Karpas-422 (cell line): ENCODE data around the gene DLG4. TPM values are rescaled to one million over a fixed set of nuclear protein-coding genes. Genes with fewer than 3 reads are reported as not detected.
A peak's percentile ranks its signal among the peaks of the same experiment; 100 is the strongest.
"Not testable (repeated sequence)": the region's sequence is repeated elsewhere in the genome, so short reads cannot be mapped to it uniquely, and the experiment has no call there.

ENCODE experiments used
- DNase-seq: peaks from one replicate; pipeline ENCODE4 v3.0.0-alpha.2; 2015
- H2AFZ ChIP-seq: fragments of 200-600 bp; sonication (generic); 2 replicates; pipeline ENCODE4 v1.6.1; 2014; ENCODE audit warnings: antibody characterized with exemption, low read length, mixed read lengths
- H3K27ac ChIP-seq: fragments of 200-600 bp; sonication (generic); 2 replicates; pipeline ENCODE4 v1.5.1; 2014; ENCODE audit warnings: mild to moderate bottlenecking, low read length, moderate library complexity
- H3K27me3 ChIP-seq: fragments of 200-600 bp; sonication (generic); 2 replicates; pipeline ENCODE4 v1.6.1; 2014; ENCODE audit warnings: low read length, mixed read lengths
- H3K36me3 ChIP-seq: fragments of 200-600 bp; sonication (generic); 2 replicates; pipeline ENCODE4 v1.6.1; 2014; ENCODE audit warnings: low read length, mixed read lengths; ENCODE audit not compliant: insufficient read depth
- H3K4me1 ChIP-seq: fragments of 200-600 bp; sonication (generic); 2 replicates; pipeline ENCODE4 v1.6.1; 2014; ENCODE audit warnings: mild to moderate bottlenecking, low read length, mixed read lengths
- H3K4me2 ChIP-seq: fragments of 200-600 bp; sonication (generic); 2 replicates; pipeline ENCODE4 v1.6.1; 2014; ENCODE audit warnings: low read length, low read depth, mild to moderate bottlenecking; ENCODE audit not compliant: poor library complexity, severe bottlenecking
- H3K4me3 ChIP-seq: fragments of 200-600 bp; sonication (generic); 2 replicates; pipeline ENCODE4 v1.5.1; 2014; ENCODE audit warnings: mild to moderate bottlenecking, antibody characterized with exemption, low read length, mixed read lengths
- H3K79me2 ChIP-seq: fragments of 200-600 bp; sonication (generic); 2 replicates; pipeline ENCODE4 v1.6.1; 2014; ENCODE audit warnings: mild to moderate bottlenecking, low read length, mixed read lengths
- H3K9ac ChIP-seq: fragments of 200-600 bp; sonication (generic); 2 replicates; pipeline ENCODE4 v1.6.0; 2014; ENCODE audit warnings: low read length
- H3K9me2 ChIP-seq: fragments of 200-600 bp; sonication (generic), shearing (Covaris generic); replicated peaks from 2 replicates; pipeline ENCODE4 v1.6.0; 2014; ENCODE audit warnings: mild to moderate bottlenecking, low read length, moderate library complexity; ENCODE audit not compliant: insufficient read depth
- H3K9me3 ChIP-seq: fragments of 300-700, 200-600 bp; sonication (generic); 2 replicates; pipeline ENCODE4 v1.6.1; 2014; ENCODE audit warnings: low read length, mixed read lengths
- H4K20me1 ChIP-seq: fragments of 200-600 bp; sonication (generic); 2 replicates; pipeline ENCODE4 v1.6.1; 2014; ENCODE audit warnings: mild to moderate bottlenecking, antibody characterized with exemption, low read length, low read depth; ENCODE audit not compliant: insufficient read depth
- total RNA-seq: library from RNA; depleted of rRNA; stranded (reverse); fragments of >200 nt; shearing (Covaris generic); gene quantifications from 2 replicates; pipeline ENCODE4 v1.2.3, GENCODE V29; 2014; ENCODE audit warnings: low replicate concordance

DLG4 gene
- total RNA-seq, 1 experiment from 2014 or later: 8.5 TPM

GRCh38 chr17:7167832-7168231, 51.8 kb downstream of the DLG4 start:
- H3K4me3 ChIP-seq: no peak overlapping the region
- no peaks in the 10 kb centered on the region for H3K4me1 ChIP-seq
- H3K9me3 ChIP-seq: no peaks in the 10 kb centered on the region
- no peaks in the 10 kb centered on the region for H3K36me3 ChIP-seq
- H3K79me2 ChIP-seq: no peaks in the 10 kb centered on the region
- H3K27ac ChIP-seq: no peak overlapping the region
- H2AFZ ChIP-seq: no peak overlapping the region
- H3K27me3 ChIP-seq: no peaks in the 10 kb centered on the region
- H4K20me1 ChIP-seq: no peaks in the 10 kb centered on the region
- H3K9ac ChIP-seq: no peak overlapping the region
- H3K4me2 ChIP-seq: no peak overlapping the region
- DNase-seq: no peak
- no peaks in the 10 kb centered on the region for H3K9me2 ChIP-seq

DNA sequence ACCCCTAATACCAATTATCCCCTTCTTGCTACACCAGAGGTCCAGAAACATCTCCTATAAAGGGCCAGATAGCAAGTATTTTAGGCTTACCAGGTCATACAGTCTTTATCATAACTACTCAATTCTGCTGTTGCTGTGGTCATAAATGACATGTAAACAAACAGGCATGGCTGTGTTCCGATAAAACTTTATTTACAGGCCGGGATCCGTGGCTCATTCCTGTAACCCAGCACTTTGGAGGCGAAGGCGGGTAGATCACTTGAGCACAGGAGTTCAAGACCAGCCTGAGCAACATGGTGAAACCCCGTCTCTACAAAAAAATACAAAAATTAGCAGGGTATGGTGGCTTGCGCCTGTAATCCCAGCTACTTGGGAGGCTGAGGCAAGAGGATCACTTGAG, 52.8 kb downstream of the DLG4 start:
- H3K9me2 ChIP-seq: no peaks in the 10 kb centered on the region
- H3K27me3 ChIP-seq: no peaks in the 10 kb centered on the region
- H2AFZ ChIP-seq: no peak overlapping the region
- H3K36me3 ChIP-seq: no peaks in the 10 kb centered on the region
- no peak overlapping the region for H3K4me3 ChIP-seq
- H3K4me1 ChIP-seq: no peaks in the 10 kb centered on the region
- no peaks in the 10 kb centered on the region for H3K9me3 ChIP-seq
- no peaks in the 10 kb centered on the region for H4K20me1 ChIP-seq
- no peak overlapping the region for H3K9ac ChIP-seq
- H3K79me2 ChIP-seq: no peaks in the 10 kb centered on the region
- H3K27ac ChIP-seq: no peak overlapping the region
- H3K4me2 ChIP-seq: no peak overlapping the region
- DNase-seq: no peak

DNA sequence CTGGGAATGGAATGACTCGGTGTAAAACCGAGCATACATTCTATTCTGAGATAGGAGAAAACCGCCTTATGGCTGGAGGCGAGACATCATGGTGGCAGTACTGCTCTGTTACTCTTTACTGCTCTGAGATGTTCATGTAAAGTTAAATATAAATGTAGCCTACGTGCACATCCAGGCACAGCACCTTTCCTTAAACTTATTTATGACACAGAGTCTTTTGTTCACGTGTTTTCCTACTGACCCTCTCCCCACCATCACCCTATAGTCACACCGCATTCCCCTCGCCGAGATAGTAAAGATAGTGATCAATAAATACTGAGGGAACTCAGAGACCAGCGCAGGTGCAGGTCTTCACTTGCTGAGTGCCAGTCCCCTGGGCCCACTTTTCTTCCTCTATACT, 60.1 kb downstream of the DLG4 start:
- not testable (repeated sequence) for H4K20me1 ChIP-seq, DNase-seq, H3K79me2 ChIP-seq, H3K4me2 ChIP-seq, H3K9me2 ChIP-seq, H3K9me3 ChIP-seq, H3K27me3 ChIP-seq, H3K9ac ChIP-seq, H2AFZ ChIP-seq, H3K4me1 ChIP-seq, H3K27ac ChIP-seq, H3K36me3 ChIP-seq, H3K4me3 ChIP-seq

- not testable (repeated sequence) for H3K27me3 ChIP-seq, H3K79me2 ChIP-seq, H3K4me2 ChIP-seq, H3K36me3 ChIP-seq, H3K4me3 ChIP-seq, H3K27ac ChIP-seq, DNase-seq, H3K9me2 ChIP-seq, H3K9ac ChIP-seq, H3K4me1 ChIP-seq, H2AFZ ChIP-seq, H4K20me1 ChIP-seq, H3K9me3 ChIP-seq
These were observed 61.2 kb downstream of the DLG4 start for GRCh38 chr17:7158424-7158823.

- Histone ChIP-seq H3K27ac (no peak overlapping the region), H3K79me2 (no peaks in the 10 kb centered on the region), H3K4me2 (no peak overlapping the region), H3K27me3 (no peaks in the 10 kb centered on the region), H3K9me2 (no peaks in the 10 kb centered on the region), H3K9ac (no peak overlapping the region), H2AFZ (no peak overlapping the region), H3K4me1 (peaks cover 3% of the 10 kb centered on the region; the same call in 1 of the 2 replicates), H3K9me3 (no peaks in the 10 kb centered on the region), H3K4me3 (no peak overlapping the region), H4K20me1 (no peaks in the 10 kb centered on the region), H3K36me3 (no peaks in the 10 kb centered on the region)
- no peak for DNase-seq
These were observed 63.2 kb downstream of the DLG4 start for GRCh38 chr17:7156342-7156940.

DNA sequence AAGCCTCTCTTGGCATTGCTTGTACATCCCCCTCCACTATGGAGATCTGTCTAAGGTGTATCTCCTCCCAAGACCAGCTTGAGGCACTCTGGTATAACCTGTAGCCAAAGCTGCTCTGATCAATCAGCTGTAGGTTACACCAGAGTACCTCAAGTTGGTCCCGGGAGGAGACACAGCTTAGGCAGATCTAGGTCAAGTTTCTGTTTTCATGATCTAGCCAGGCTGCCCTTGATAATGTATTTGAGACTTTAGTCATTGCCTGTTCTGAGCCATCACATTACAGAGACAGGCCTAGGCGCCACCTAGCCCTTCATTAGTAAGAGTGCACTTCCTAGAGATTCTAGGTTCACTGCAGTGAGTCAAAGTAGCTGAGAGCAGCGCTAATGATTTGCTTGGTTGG, 71.9 kb downstream of the DLG4 start:
- H3K9me3 ChIP-seq: no peaks in the 10 kb centered on the region
- no peak overlapping the region for H3K4me2 ChIP-seq
- no peaks in the 10 kb centered on the region for H3K27me3 ChIP-seq
- no peak overlapping the region for H2AFZ ChIP-seq
- no peak overlapping the region for H3K27ac ChIP-seq
- no peak overlapping the region for H3K9ac ChIP-seq
- H4K20me1 ChIP-seq: no peaks in the 10 kb centered on the region
- no peaks in the 10 kb centered on the region for H3K4me1 ChIP-seq
- no peaks in the 10 kb centered on the region for H3K9me2 ChIP-seq
- peak; percentile 54 for DNase-seq
- no peak overlapping the region for H3K4me3 ChIP-seq
- H3K79me2 ChIP-seq: no peaks in the 10 kb centered on the region
- H3K36me3 ChIP-seq: no peaks in the 10 kb centered on the region

DNA sequence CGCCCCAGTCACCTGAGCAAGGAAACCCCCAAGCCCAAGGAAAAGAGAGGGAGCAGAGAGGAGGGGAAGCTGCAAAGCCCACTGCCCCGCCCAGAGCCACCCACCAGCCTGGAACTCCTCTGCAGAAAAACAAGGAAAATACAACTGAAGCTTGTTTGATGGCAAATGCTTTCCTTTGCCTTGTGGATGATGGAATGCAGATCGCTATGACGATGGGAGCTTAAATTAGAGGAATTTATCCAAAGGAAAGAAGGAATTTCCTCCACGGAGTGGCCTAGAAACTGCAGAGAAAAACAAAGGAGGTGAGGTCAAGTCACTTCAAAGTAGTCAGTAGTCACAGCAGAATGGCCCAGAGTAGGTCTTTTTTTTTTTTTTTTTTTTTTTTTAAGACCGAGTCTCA, 73.5 kb downstream of the DLG4 start:
- no peak for DNase-seq

GRCh38 chr17:7144213-7144612, 75.4 kb downstream of the DLG4 start:
- Histone ChIP-seq H3K79me2 (no peaks in the 10 kb centered on the region), H3K9ac (no peak overlapping the region), H3K9me2 (no peaks in the 10 kb centered on the region), H3K9me3 (no peaks in the 10 kb centered on the region), H4K20me1 (no peaks in the 10 kb centered on the region), H3K4me2 (no peak overlapping the region), H2AFZ (no peak overlapping the region), H3K4me1 (no peaks in the 10 kb centered on the region), H3K4me3 (no peak overlapping the region), H3K27me3 (no peaks in the 10 kb centered on the region), H3K27ac (no peak overlapping the region), H3K36me3 (no peaks in the 10 kb centered on the region)
- no peak for DNase-seq

More for the DNA sequence above, 73.5 kb downstream of the DLG4 start:
- no peaks in the 10 kb centered on the region for H3K9me3 ChIP-seq
- H4K20me1 ChIP-seq: no peaks in the 10 kb centered on the region
- no peaks in the 10 kb centered on the region for H3K4me1 ChIP-seq
- no peak overlapping the region for H3K27ac ChIP-seq
- no peak overlapping the region for H3K9ac ChIP-seq
- H3K27me3 ChIP-seq: no peaks in the 10 kb centered on the region
- H3K9me2 ChIP-seq: no peaks in the 10 kb centered on the region
- H3K4me3 ChIP-seq: no peak overlapping the region
- no peaks in the 10 kb centered on the region for H3K79me2 ChIP-seq
- H2AFZ ChIP-seq: no peak overlapping the region
- no peaks in the 10 kb centered on the region for H3K36me3 ChIP-seq
- no peak overlapping the region for H3K4me2 ChIP-seq

DNA sequence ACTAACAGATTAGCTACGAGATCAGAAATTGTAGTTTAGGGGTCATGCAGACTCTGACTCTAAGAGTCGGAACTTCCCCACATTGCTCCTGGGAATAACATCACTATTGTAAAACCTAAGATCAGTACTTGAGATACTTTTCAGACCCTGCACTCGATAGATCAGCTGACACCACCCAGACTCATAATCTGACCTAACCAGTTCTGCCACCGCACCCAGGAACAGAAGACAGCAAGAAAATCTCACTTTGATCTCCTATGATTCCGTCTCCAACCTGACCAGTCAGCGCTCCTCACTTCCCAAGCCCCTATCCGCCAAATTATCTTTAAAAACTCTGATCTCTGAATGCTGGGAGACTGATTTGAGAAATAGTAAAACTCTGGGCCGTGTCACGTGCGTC, 77.8 kb downstream of the DLG4 start:
- Histone ChIP-seq H3K79me2 (no peaks in the 10 kb centered on the region), H3K4me2 (no peak overlapping the region), H2AFZ (no peak overlapping the region), H3K9ac (no peak overlapping the region), H3K27me3 (no peaks in the 10 kb centered on the region), H4K20me1 (no peaks in the 10 kb centered on the region), H3K27ac (no peak overlapping the region), H3K4me1 (no peaks in the 10 kb centered on the region), H3K36me3 (no peaks in the 10 kb centered on the region), H3K9me2 (no peaks in the 10 kb centered on the region), H3K4me3 (no peak overlapping the region), H3K9me3 (no peaks in the 10 kb centered on the region)
- no peak for DNase-seq
